Endodermal cell (in vitro differentiated cells): ENCODE results near the gene TIMMDC1. TPM values are rescaled to one million over a fixed set of nuclear protein-coding genes. Genes with fewer than 3 reads are reported as not detected.

ENCODE experiments used
- DNase-seq: peaks from one replicate; pipeline ENCODE4 v3.0.0-alpha.2; 2017
- H3K27ac ChIP-seq: 2 replicates; pipeline ENCODE4 v1.5.1; 2013; ENCODE audit warnings: mild to moderate bottlenecking, low read depth, low read length, moderate library complexity
- H3K27me3 ChIP-seq: 2 replicates; pipeline ENCODE4 v1.6.1; 2013; ENCODE audit warnings: mild to moderate bottlenecking, low read length, moderate library complexity; ENCODE audit not compliant: insufficient read depth, control insufficient read depth, poor library complexity, severe bottlenecking
- H3K36me3 ChIP-seq: 2 replicates; pipeline ENCODE4 v1.7.0; 2013; ENCODE audit warnings: mild to moderate bottlenecking, low read length, moderate library complexity; ENCODE audit not compliant: control insufficient read depth, insufficient read depth
- H3K4me1 ChIP-seq: one replicate; pipeline ENCODE4 v1.7.0; 2013; ENCODE audit warnings: low read length; ENCODE audit not compliant: control insufficient read depth, insufficient read depth
- H3K4me3 ChIP-seq: 2 replicates; pipeline ENCODE4 v1.5.1; 2013; ENCODE audit warnings: mild to moderate bottlenecking, low read length, moderate library complexity
- H3K9ac ChIP-seq: 2 replicates; pipeline ENCODE4 v1.6.1; 2013; ENCODE audit warnings: mild to moderate bottlenecking, low read length, moderate library complexity; ENCODE audit not compliant: poor library complexity, severe bottlenecking; ENCODE audit errors: extremely low read depth
- H3K9me3 ChIP-seq: 2 replicates; pipeline ENCODE4 v1.6.1; 2013; ENCODE audit warnings: mild to moderate bottlenecking, low read length, moderate library complexity; ENCODE audit not compliant: control insufficient read depth
- H3K27ac Mint-ChIP-seq: 2 replicates; pipeline ENCODE4 v1.8.0; 2020; ENCODE audit warnings: mixed read lengths
- H3K27me3 Mint-ChIP-seq: 2 replicates; pipeline ENCODE4 v1.8.0; 2021; ENCODE audit warnings: mild to moderate bottlenecking, mixed read lengths; ENCODE audit not compliant: insufficient read depth
- H3K36me3 Mint-ChIP-seq: 2 replicates; pipeline ENCODE4 v1.8.0; 2020; ENCODE audit warnings: low read depth, mixed read lengths
- H3K4me1 Mint-ChIP-seq: 2 replicates; pipeline ENCODE4 v1.8.0; 2020; ENCODE audit warnings: mixed read lengths
- H3K4me3 Mint-ChIP-seq: 2 replicates; pipeline ENCODE4 v1.8.0; 2020; ENCODE audit warnings: mild to moderate bottlenecking, moderate library complexity, mixed read lengths
- H3K9me3 Mint-ChIP-seq: 2 replicates; pipeline ENCODE4 v1.8.0; 2020; ENCODE audit warnings: mild to moderate bottlenecking, mixed read lengths
- WGBS, 2 experiments: methylation state at CpG; one replicate each; pipeline versions ENCODE4 v1.1.5 to v1.1.7; 2013; ENCODE audit warnings: missing lambda C conversion rate in 2 of 2, mixed read lengths in 1 of 2; ENCODE audit not compliant: insufficient coverage in 1 of 2, insufficient read length in 1 of 2; 5-methylcytosine and 5-hydroxymethylcytosine counted together
- total RNA-seq, 2 donors: library from RNA; stranded (reverse); fragmentation: NEBNext Ultra II Directional in 1 of 2; extraction: Animal tissue kit (Norgen Biotek cat#: 25700) in 1 of 2; gene quantifications; 2 replicates in 1 of 2; 3 replicates in 1 of 2; pipeline ENCODE4 v1.2.1, GENCODE V29; 2021
- TF ChIP-seq, protein P1 (sequence below): fragments of 200-600 bp; sonication (generic); conservative IDR thresholded peaks from 2 replicates; pipeline ENCODE4 v1.5.0; 2021; ENCODE audit warnings: antibody characterized with exemption, mild to moderate bottlenecking

TIMMDC1 gene
- total RNA-seq, 2 donors from 2014 or later: 107 to 119 TPM

DNA sequence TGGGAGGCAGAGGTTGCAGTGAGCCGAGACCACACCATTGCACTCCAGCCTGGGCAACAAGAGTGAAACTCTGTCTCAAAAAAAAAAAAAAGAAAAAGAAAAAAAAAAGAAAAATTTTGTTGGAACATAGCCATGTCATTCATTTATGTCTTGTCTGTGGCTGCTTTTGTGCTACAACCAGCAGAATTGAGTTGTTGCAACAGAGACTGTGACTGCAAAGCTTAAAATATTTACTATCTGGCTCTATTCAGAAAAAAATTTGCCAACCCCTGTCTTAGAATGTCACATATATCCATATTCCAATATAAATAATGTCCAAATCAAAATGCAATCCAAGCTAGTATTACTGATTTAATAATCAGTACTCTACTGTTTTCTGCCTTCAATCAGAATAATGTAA, 35.9 kb downstream of the TIMMDC1 start:
- Histone ChIP-seq H3K9ac (no peak overlapping the region), H3K9me3 (no peaks in the 10 kb centered on the region), H3K4me3 (no peak overlapping the region), H3K36me3 (no peaks in the 10 kb centered on the region), H3K27me3 (no peaks in the 10 kb centered on the region), H3K4me1 (no peaks in the 10 kb centered on the region), H3K27ac (no peak overlapping the region)
- no peaks in the 10 kb centered on the region for H3K36me3 Mint-ChIP-seq
- 100% methylated on average over 1 of the region's 1 CpG; no CpG with 5 or more reads in 1 of the 2 experiments for WGBS, 2 experiments
- H3K9me3 Mint-ChIP-seq: no peaks in the 10 kb centered on the region
- TF ChIP-seq, protein P1, sequence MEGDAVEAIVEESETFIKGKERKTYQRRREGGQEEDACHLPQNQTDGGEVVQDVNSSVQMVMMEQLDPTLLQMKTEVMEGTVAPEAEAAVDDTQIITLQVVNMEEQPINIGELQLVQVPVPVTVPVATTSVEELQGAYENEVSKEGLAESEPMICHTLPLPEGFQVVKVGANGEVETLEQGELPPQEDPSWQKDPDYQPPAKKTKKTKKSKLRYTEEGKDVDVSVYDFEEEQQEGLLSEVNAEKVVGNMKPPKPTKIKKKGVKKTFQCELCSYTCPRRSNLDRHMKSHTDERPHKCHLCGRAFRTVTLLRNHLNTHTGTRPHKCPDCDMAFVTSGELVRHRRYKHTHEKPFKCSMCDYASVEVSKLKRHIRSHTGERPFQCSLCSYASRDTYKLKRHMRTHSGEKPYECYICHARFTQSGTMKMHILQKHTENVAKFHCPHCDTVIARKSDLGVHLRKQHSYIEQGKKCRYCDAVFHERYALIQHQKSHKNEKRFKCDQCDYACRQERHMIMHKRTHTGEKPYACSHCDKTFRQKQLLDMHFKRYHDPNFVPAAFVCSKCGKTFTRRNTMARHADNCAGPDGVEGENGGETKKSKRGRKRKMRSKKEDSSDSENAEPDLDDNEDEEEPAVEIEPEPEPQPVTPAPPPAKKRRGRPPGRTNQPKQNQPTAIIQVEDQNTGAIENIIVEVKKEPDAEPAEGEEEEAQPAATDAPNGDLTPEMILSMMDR: no peak
- DNase-seq: no peak
- no peak overlapping the region for H3K4me3 Mint-ChIP-seq
- no peaks in the 10 kb centered on the region for H3K4me1 Mint-ChIP-seq
- H3K27ac Mint-ChIP-seq: no peak overlapping the region
- H3K27me3 Mint-ChIP-seq: no peaks in the 10 kb centered on the region

DNA sequence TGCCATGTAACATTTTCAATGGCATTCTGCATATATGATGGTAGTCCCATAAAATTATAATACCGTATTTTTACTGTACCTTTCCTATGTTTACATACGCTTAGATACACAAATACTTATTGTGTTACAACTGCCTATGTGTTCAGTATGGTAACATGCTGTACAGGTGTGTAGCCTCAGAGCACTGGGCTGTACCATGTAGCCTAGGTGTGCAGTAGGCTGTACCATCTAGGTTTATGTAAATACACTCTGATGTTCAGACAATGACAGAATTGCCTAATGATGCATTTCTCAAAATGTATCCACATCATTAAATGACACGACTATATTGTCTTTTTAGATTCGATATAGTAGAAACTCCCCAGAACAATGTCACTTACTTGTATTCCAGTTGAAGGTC, 38.4 kb downstream of the TIMMDC1 start:
- Histone ChIP-seq H3K4me1 (no peaks in the 10 kb centered on the region), H3K4me3 (no peak overlapping the region), H3K9ac (no peak overlapping the region), H3K36me3 (no peaks in the 10 kb centered on the region), H3K27ac (no peak overlapping the region), H3K9me3 (no peaks in the 10 kb centered on the region), H3K27me3 (no peaks in the 10 kb centered on the region)
- no peaks in the 10 kb centered on the region for H3K4me1 Mint-ChIP-seq
- no peaks in the 10 kb centered on the region for H3K9me3 Mint-ChIP-seq
- no peak overlapping the region for H3K4me3 Mint-ChIP-seq
- H3K36me3 Mint-ChIP-seq: no peaks in the 10 kb centered on the region
- WGBS, 2 experiments: 89 to 100% methylated on average over 2 to 3 of the region's 4 CpGs
- TF ChIP-seq, protein P1: no peak
- no peak for DNase-seq
- no peak overlapping the region for H3K27ac Mint-ChIP-seq
- no peaks in the 10 kb centered on the region for H3K27me3 Mint-ChIP-seq

DNA sequence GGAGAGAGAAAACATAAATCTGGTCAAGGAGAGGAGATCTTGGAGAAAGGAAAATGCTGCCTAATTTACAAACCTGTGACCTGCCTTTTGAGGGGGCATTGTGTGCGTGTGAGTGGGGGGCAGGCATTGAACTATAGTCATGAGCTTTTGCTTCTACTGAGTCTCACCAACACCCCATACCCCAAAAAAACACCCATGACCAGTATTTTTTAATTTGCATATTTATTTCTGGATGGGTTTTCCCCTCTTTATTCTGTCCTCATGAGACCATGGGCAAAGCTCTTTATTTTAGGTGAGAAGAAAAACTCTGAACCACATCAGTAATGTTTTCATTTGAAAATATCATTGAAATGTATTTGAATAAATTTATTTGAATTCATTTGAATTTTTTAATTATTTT, 40.4 kb downstream of the TIMMDC1 start:
- no peaks in the 10 kb centered on the region for H3K27me3 Mint-ChIP-seq

More for the DNA sequence above, 40.4 kb downstream of the TIMMDC1 start:
- H3K27ac ChIP-seq: no peak overlapping the region
- H3K4me3 Mint-ChIP-seq: no peak overlapping the region
- DNase-seq: no peak
- TF ChIP-seq, protein P1: no peak
- no peaks in the 10 kb centered on the region for H3K36me3 ChIP-seq
- 100% methylated on average over 1 of the region's 1 CpG; no CpG with 5 or more reads in 1 of the 2 experiments for WGBS, 2 experiments
- H3K4me3 ChIP-seq: no peak overlapping the region
- no peaks in the 10 kb centered on the region for H3K27me3 ChIP-seq
- H3K4me1 Mint-ChIP-seq: no peaks in the 10 kb centered on the region
- no peaks in the 10 kb centered on the region for H3K4me1 ChIP-seq
- peaks cover 4% of the 10 kb centered on the region for H3K9me3 ChIP-seq
- H3K27ac Mint-ChIP-seq: no peak overlapping the region
- H3K9me3 Mint-ChIP-seq: peaks cover 4% of the 10 kb centered on the region
- H3K9ac ChIP-seq: no peak overlapping the region
- H3K36me3 Mint-ChIP-seq: peaks cover 3% of the 10 kb centered on the region
